Vagina (tissue), 2 donors: ENCODE data around the gene LRAT.

Experiments used
- CTCF ChIP-seq, 3 experiments: fragments of 450-650 bp in 2 of 3; fragments of 200-600 bp in 1 of 3; sonication (generic) in 1 of 3; IDR thresholded peaks; one replicate each; pipeline ENCODE4 v1.5.1; 2017 to 2019; ENCODE audit warnings: antibody characterized with exemption in 3 of 3, mild to moderate bottlenecking in 2 of 3, moderate library complexity in 2 of 3
- POLR2A ChIP-seq, 2 donors: fragments of 450-650 bp; IDR thresholded peaks; one replicate each; pipeline ENCODE4 v1.6.1; 2017; ENCODE audit warnings: antibody characterized with exemption in 2 of 2, mild to moderate bottlenecking in 2 of 2, moderate library complexity in 2 of 2

DNA sequence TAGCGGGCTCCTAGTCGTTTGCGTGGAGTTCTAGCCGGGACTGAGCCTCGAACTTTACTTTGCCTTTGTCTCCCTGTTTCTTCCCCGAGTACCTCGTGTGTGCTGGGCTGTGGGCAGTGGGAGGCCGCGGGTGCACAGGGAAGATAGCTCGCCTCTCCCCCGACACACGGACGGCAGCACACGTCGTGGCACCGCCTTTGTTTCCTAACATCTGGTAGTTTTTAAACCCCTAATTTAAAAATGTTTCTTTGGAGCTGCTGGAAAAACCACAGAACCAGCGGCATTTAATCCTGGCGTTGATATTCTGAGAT is 38.1 kb downstream of the LRAT start:
- no peak for TF ChIP-seq POLR2A (IDR thresholded peaks at IDR 0.05)
- no peak for TF ChIP-seq CTCF (IDR thresholded peaks at IDR 0.05)
